SK-N-SH treated with all-trans-retinoic acid at 6 μM for 48 hours (cell line): Measurements from ENCODE around the gene OR7A10.

Experiments used
- ARNTL ChIP-seq: fragments of 450-650 bp; formaldehyde crosslinking; IDR thresholded peaks from 2 replicates; pipeline ENCODE4 v1.5.0; 2020; ENCODE audit warnings: low read depth, mild to moderate bottlenecking, moderate library complexity, borderline replicate concordance
- BACH2 ChIP-seq: fragments of 250-450 bp; sonication (Bioruptor Pico); IDR thresholded peaks from 2 replicates; pipeline ENCODE4 v1.9.0; 2021; ENCODE audit warnings: mild to moderate bottlenecking, borderline replicate concordance
- CREB5 ChIP-seq: fragments of 250-450 bp; sonication (Bioruptor Pico); IDR thresholded peaks from 2 replicates; pipeline ENCODE4 v1.5.1; 2020; ENCODE audit warnings: low read depth, mild to moderate bottlenecking, moderate library complexity
- CSDC2 ChIP-seq: fragments of 250-450 bp; sonication (Bioruptor Pico); IDR thresholded peaks from 2 replicates; pipeline ENCODE4 v1.5.0; 2020; ENCODE audit warnings: mild to moderate bottlenecking, moderate library complexity
- ISL1 ChIP-seq: fragments of 250-450 bp; sonication (Bioruptor Pico); IDR thresholded peaks from 2 replicates; pipeline ENCODE4 v2.1.2; 2022; ENCODE audit warnings: mild to moderate bottlenecking, moderate library complexity
- OSR1 ChIP-seq: fragments of 250-450 bp; sonication (Bioruptor Pico); IDR thresholded peaks from 2 replicates; pipeline ENCODE4 v1.8.0; 2022; ENCODE audit warnings: moderate library complexity, mild to moderate bottlenecking, inconsistent platforms
- PPARA ChIP-seq: fragments of 250-450 bp; sonication (Bioruptor Pico); IDR thresholded peaks from 2 replicates; pipeline ENCODE4 v1.5.0; 2020; ENCODE audit warnings: mild to moderate bottlenecking, borderline replicate concordance
- RARB ChIP-seq: fragments of 250-450 bp; sonication (Bioruptor Pico); IDR thresholded peaks from 2 replicates; pipeline ENCODE4 v1.8.0; 2021; ENCODE audit warnings: mild to moderate bottlenecking, moderate library complexity
- SNAI2 ChIP-seq: fragments of 250-450 bp; sonication (Bioruptor Pico); IDR thresholded peaks from 2 replicates; pipeline ENCODE4 v1.5.0; 2020; ENCODE audit warnings: mild to moderate bottlenecking, moderate library complexity
- TCF4 ChIP-seq: fragments of 250-450 bp; sonication (Bioruptor Pico); IDR thresholded peaks from 2 replicates; pipeline ENCODE4 v1.8.0; 2021; ENCODE audit warnings: mild to moderate bottlenecking, moderate library complexity, borderline replicate concordance
- ZNF70 ChIP-seq: fragments of 450-650 bp; formaldehyde crosslinking; IDR thresholded peaks from 2 replicates; pipeline ENCODE4 v1.5.0; 2020; ENCODE audit warnings: mild to moderate bottlenecking, moderate library complexity
- ZNF8 ChIP-seq: fragments of 450-650 bp; formaldehyde crosslinking; IDR thresholded peaks from 2 replicates; pipeline ENCODE4 v1.5.0; 2020; ENCODE audit warnings: mild to moderate bottlenecking, moderate library complexity
- TF ChIP-seq, protein P1 (sequence below): fragments of 250-450 bp; sonication (Bioruptor Pico); IDR thresholded peaks from 2 replicates; pipeline ENCODE4 v1.5.0; 2020; ENCODE audit warnings: mild to moderate bottlenecking, moderate library complexity
- TF ChIP-seq, protein P2 (sequence below): fragments of 250-450 bp; sonication (Bioruptor Pico); IDR thresholded peaks from 2 replicates; pipeline ENCODE4 v1.8.0; 2020; ENCODE audit warnings: mild to moderate bottlenecking, moderate library complexity, borderline replicate concordance

- TF ChIP-seq RARB (no peak), ZNF8 (no peak), BACH2 (CRISPR knock-in tag) (no peak), ARNTL (CRISPR knock-in tag) (no peak), TCF4 (CRISPR knock-in tag) (no peak), CSDC2 (CRISPR knock-in tag) (no peak), ZNF70 (no peak), SNAI2 (no peak), PPARA (no peak), OSR1 (CRISPR knock-in tag) (no peak), ISL1 (CRISPR knock-in tag) (no peak), CREB5 (CRISPR knock-in tag) (no peak)
- TF ChIP-seq, protein P1, sequence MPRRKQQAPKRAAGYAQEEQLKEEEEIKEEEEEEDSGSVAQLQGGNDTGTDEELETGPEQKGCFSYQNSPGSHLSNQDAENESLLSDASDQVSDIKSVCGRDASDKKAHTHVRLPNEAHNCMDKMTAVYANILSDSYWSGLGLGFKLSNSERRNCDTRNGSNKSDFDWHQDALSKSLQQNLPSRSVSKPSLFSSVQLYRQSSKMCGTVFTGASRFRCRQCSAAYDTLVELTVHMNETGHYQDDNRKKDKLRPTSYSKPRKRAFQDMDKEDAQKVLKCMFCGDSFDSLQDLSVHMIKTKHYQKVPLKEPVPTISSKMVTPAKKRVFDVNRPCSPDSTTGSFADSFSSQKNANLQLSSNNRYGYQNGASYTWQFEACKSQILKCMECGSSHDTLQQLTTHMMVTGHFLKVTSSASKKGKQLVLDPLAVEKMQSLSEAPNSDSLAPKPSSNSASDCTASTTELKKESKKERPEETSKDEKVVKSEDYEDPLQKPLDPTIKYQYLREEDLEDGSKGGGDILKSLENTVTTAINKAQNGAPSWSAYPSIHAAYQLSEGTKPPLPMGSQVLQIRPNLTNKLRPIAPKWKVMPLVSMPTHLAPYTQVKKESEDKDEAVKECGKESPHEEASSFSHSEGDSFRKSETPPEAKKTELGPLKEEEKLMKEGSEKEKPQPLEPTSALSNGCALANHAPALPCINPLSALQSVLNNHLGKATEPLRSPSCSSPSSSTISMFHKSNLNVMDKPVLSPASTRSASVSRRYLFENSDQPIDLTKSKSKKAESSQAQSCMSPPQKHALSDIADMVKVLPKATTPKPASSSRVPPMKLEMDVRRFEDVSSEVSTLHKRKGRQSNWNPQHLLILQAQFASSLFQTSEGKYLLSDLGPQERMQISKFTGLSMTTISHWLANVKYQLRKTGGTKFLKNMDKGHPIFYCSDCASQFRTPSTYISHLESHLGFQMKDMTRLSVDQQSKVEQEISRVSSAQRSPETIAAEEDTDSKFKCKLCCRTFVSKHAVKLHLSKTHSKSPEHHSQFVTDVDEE (CRISPR knock-in tag): no peak
- TF ChIP-seq, protein P2, sequence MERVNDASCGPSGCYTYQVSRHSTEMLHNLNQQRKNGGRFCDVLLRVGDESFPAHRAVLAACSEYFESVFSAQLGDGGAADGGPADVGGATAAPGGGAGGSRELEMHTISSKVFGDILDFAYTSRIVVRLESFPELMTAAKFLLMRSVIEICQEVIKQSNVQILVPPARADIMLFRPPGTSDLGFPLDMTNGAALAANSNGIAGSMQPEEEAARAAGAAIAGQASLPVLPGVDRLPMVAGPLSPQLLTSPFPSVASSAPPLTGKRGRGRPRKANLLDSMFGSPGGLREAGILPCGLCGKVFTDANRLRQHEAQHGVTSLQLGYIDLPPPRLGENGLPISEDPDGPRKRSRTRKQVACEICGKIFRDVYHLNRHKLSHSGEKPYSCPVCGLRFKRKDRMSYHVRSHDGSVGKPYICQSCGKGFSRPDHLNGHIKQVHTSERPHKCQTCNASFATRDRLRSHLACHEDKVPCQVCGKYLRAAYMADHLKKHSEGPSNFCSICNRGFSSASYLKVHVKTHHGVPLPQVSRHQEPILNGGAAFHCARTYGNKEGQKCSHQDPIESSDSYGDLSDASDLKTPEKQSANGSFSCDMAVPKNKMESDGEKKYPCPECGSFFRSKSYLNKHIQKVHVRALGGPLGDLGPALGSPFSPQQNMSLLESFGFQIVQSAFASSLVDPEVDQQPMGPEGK (CRISPR knock-in tag): no peak
Observed at GRCh38 chr19:14798760-14799159, 50.0 kb downstream of the OR7A10 start.
